ENCODE measurements around the gene CCDC33. TPM values are rescaled to one million over a fixed set of nuclear protein-coding genes. Genes with fewer than 3 reads are reported as not detected.

The CCDC33 gene
- total and polyA plus RNA-seq, 7 donors, result 0.01 to 0.03 TPM; not detected in 5

- H3K4me3 ChIP-seq, result no peak overlapping the region
- no peaks in the 10 kb centered on the region for H3K9me3 ChIP-seq
- no peak for ATAC-seq
- TF ChIP-seq CTCF (IDR thresholded peaks at IDR 0.05), result no peak
- DNase-seq, result no peak
- H3K4me1 ChIP-seq, result no peaks in the 10 kb centered on the region
- no peaks in the 10 kb centered on the region for H3K36me3 ChIP-seq (ENCODE audit: insufficient read depth in 1 of 2, low read depth in 1 of 2)
- intact Hi-C loops (cut with DNase I), result no loop called here
- 85 to 91% (median 90%) methylated on average over 10 of the region's 10 CpGs for WGBS, 3 donors
- H3K27ac ChIP-seq, result no peak overlapping the region
- peaks cover 0 to 2% (median 0%) of the 10 kb centered on the region in 3 donors for H3K27me3 ChIP-seq (ENCODE audit: insufficient read depth in 3 of 3, low read length in 2 of 3)
Observed at GRCh38 chr15:74332611-74333010, 96.5 kb downstream of the CCDC33 start.

GRCh38 chr15:74333093-74333492 is 97.0 kb downstream of the CCDC33 start:
- intact Hi-C loops (cut with DNase I), result no loop called here
- no peaks in the 10 kb centered on the region for H3K36me3 ChIP-seq (ENCODE audit: insufficient read depth in 1 of 2, low read depth in 1 of 2)
- DNase-seq (no peak), ATAC-seq (no peak)
- no peaks in the 10 kb centered on the region for H3K9me3 ChIP-seq
- 92 to 95% (median 94%) methylated on average over 5 of the region's 5 CpGs for WGBS, 3 donors
- peaks cover 0 to 2% (median 0%) of the 10 kb centered on the region in 3 donors for H3K27me3 ChIP-seq (ENCODE audit: insufficient read depth in 3 of 3, low read length in 2 of 3)
- H3K4me3 ChIP-seq, result no peak overlapping the region
- no peaks in the 10 kb centered on the region for H3K4me1 ChIP-seq
- H3K27ac ChIP-seq, result no peak overlapping the region
- no peak for TF ChIP-seq CTCF (IDR thresholded peaks at IDR 0.05)

- intact Hi-C loops (cut with DNase I), result no loop called here
- no peak for DNase-seq
- Histone ChIP-seq H3K27ac (no peak overlapping the region), H3K9me3 (no peaks in the 10 kb centered on the region), H3K36me3 (ENCODE audit: insufficient read depth in 1 of 2, low read depth in 1 of 2) (no peaks in the 10 kb centered on the region), H3K4me1 (no peaks in the 10 kb centered on the region), H3K27me3 (ENCODE audit: insufficient read depth in 3 of 3, low read length in 2 of 3) (peaks cover 0 to 2% (median 0%) of the 10 kb centered on the region in 3 donors), H3K4me3 (no peak overlapping the region)
- WGBS, 3 donors, result 67 to 76% (median 71%) methylated on average over 5 of the region's 5 CpGs
- TF ChIP-seq CTCF (IDR thresholded peaks at IDR 0.05), result no peak
- no peak for ATAC-seq
Observed at GRCh38 chr15:74333662-74334061, 97.5 kb downstream of the CCDC33 start.

- Histone ChIP-seq H3K4me3 (no peak overlapping the region), H3K27ac (no peak overlapping the region), H3K36me3 (ENCODE audit: insufficient read depth in 1 of 2, low read depth in 1 of 2) (no peaks in the 10 kb centered on the region), H3K9me3 (no peaks in the 10 kb centered on the region), H3K27me3 (ENCODE audit: insufficient read depth in 3 of 3, low read length in 2 of 3) (peaks cover 0 to 2% (median 0%) of the 10 kb centered on the region in 3 donors), H3K4me1 (no peaks in the 10 kb centered on the region)
- no peak for TF ChIP-seq CTCF (IDR thresholded peaks at IDR 0.05)
- no peak for ATAC-seq
- WGBS, 3 donors, result 84 to 98% (median 93%) methylated on average over 1 of the region's 1 CpG
- DNase-seq, result no peak
- intact Hi-C loops (cut with DNase I), result no loop called here
Observed at GRCh38 chr15:74334127-74334526, 98.0 kb downstream of the CCDC33 start.

GRCh38 chr15:74335396-74335795 is 99.3 kb downstream of the CCDC33 start:
- H3K4me3 ChIP-seq, result no peak overlapping the region
- intact Hi-C loops (cut with DNase I), result no loop called here
- no peaks in the 10 kb centered on the region for H3K36me3 ChIP-seq (ENCODE audit: insufficient read depth in 1 of 2, low read depth in 1 of 2)
- 76 to 89% (median 81%) methylated on average over 8 of the region's 8 CpGs for WGBS, 3 donors
- DNase-seq (no peak), ATAC-seq (no peak)
- H3K27ac ChIP-seq, result no peak overlapping the region
- H3K4me1 ChIP-seq, result no peaks in the 10 kb centered on the region
- H3K27me3 ChIP-seq (ENCODE audit: insufficient read depth in 3 of 3, low read length in 2 of 3), result peaks cover 0 to 2% (median 0%) of the 10 kb centered on the region in 3 donors
- H3K9me3 ChIP-seq, result no peaks in the 10 kb centered on the region
- TF ChIP-seq CTCF (IDR thresholded peaks at IDR 0.05), result no peak
